K562 (cell line): ENCODE data around the gene POTEF.
"Not testable (repeated sequence)": the region's sequence is repeated elsewhere in the genome, so short reads cannot be mapped to it uniquely, and the experiment has no call there.

ENCODE experiments used
- CBFA2T2 ChIP-seq: fragments of 450-650 bp; conservative IDR thresholded peaks from 2 replicates; pipeline ENCODE4 v1.6.1; 2017; ENCODE audit warnings: mild to moderate bottlenecking
- CEBPG ChIP-seq, 3 experiments: fragments of 200-800 bp in 1 of 3; sonication (Bioruptor generic) in 1 of 3; sonication (generic) in 1 of 3; formaldehyde crosslinking in 1 of 3; IDR thresholded peaks in 2 of 3; conservative IDR thresholded peaks in 1 of 3; 2 replicates each; pipeline versions ENCODE4 v1.6.1 to v1.8.0; 2016 to 2022; ENCODE audit warnings: missing compliant biosample characterization in 2 of 3, missing genetic modification characterization in 2 of 3, mild to moderate bottlenecking in 1 of 3, missing genetic modification reagents in 1 of 3
- MCM3 ChIP-seq: fragments of 450-650 bp; IDR thresholded peaks from 2 replicates; pipeline ENCODE4 v1.6.1; 2016
- NFE2L1 ChIP-seq: fragments of 450-650 bp; IDR thresholded peaks from 2 replicates; pipeline ENCODE4 v1.6.1; 2016; ENCODE audit warnings: missing genetic modification characterization, low read depth, mild to moderate bottlenecking, missing compliant biosample characterization, moderate library complexity, borderline replicate concordance
- POLR2A ChIP-seq: fragments of 450-650 bp; conservative IDR thresholded peaks from 2 replicates; pipeline ENCODE4 v1.6.1; 2016
- POLR2G ChIP-seq: fragments of 200-400 bp; formaldehyde crosslinking; IDR thresholded peaks from 2 replicates; pipeline ENCODE4 v1.6.1; 2017; ENCODE audit warnings: low read depth, mild to moderate bottlenecking, antibody characterized with exemption, low read length, moderate library complexity
- POU5F1 ChIP-seq: fragments of 150-350 bp; IDR thresholded peaks from 2 replicates; pipeline ENCODE4 v1.6.1; 2014; ENCODE audit warnings: borderline replicate concordance, low read length, low read depth, mild to moderate bottlenecking; ENCODE audit not compliant: partially characterized antibody
- RAD21 ChIP-seq, 2 experiments: fragments of 250-450 bp in 1 of 2; fragments of 450-650 bp in 1 of 2; sonication (Bioruptor Pico) in 1 of 2; formaldehyde crosslinking in 1 of 2; IDR thresholded peaks in 1 of 2; conservative IDR thresholded peaks in 1 of 2; 2 replicates each; pipeline versions ENCODE4 v1.4.0 to v1.8.0; 2020 to 2022; ENCODE audit warnings: mild to moderate bottlenecking in 2 of 2, moderate library complexity in 1 of 2
- TAF7 ChIP-seq: fragments of 450-650 bp; IDR thresholded peaks from 2 replicates; pipeline ENCODE4 v1.6.1; 2016; ENCODE audit warnings: missing genetic modification characterization, missing compliant biosample characterization
- WHSC1 ChIP-seq: IDR thresholded peaks from one replicate; pipeline ENCODE4 v1.6.1; 2012; ENCODE audit warnings: low read length, control low read depth, inconsistent platforms
- ZBTB7A ChIP-seq: IDR thresholded peaks from 2 replicates; pipeline ENCODE4 v1.6.1; 2011; ENCODE audit warnings: low read depth, mild to moderate bottlenecking, low read length, moderate library complexity, borderline replicate concordance; ENCODE audit not compliant: control insufficient read depth
- TF ChIP-seq, protein P1 (sequence below): sonication (generic); formaldehyde crosslinking; IDR thresholded peaks from 2 replicates; pipeline ENCODE4 v1.9.0; 2022; ENCODE audit warnings: mild to moderate bottlenecking, missing genetic modification reagents

DNA sequence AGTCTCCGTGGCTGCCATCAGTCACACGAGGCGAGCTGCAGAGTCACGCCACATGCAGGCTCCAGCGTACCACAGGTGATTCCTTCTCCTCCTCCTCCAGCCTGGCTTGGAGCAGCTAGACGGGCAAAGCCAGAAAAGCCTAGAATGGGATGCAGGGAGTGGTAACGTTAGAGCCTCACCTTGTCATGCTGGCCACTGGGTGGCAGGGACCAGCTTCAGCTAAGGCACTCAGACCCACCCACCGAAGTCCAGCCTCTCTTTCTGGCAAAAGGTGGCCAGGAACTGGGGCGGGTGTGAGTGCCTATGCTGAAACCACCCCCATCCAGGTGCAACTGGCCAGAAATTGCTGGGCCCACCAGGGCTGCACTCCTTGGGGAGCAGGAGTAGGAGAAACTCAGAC lies 1.3 kb downstream of the POTEF start:
- TF ChIP-seq, protein P1, sequence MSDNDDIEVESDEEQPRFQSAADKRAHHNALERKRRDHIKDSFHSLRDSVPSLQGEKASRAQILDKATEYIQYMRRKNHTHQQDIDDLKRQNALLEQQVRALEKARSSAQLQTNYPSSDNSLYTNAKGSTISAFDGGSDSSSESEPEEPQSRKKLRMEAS (CRISPR knock-in tag) = not testable (repeated sequence)
- TF ChIP-seq WHSC1; POLR2G; TAF7; NFE2L1 (tag); POLR2A; POU5F1; CEBPG (CRISPR knock-in tag; IDR thresholded peaks at IDR 0.05); CEBPG (tag; conservative IDR thresholded peaks at IDR 0.05 in 1 of 2, IDR thresholded peaks at IDR 0.05 in 1 of 2); CBFA2T2; MCM3; ZBTB7A; RAD21 (CRISPR knock-in tag; conservative IDR thresholded peaks at IDR 0.05 in 1 of 2, IDR thresholded peaks at IDR 0.05 in 1 of 2): not testable (repeated sequence)
